ENCODE measurements around the gene TTC4.

GRCh38 chr1:54694771-54695170 is 20.9 kb upstream of the TTC4 start:
- TF ChIP-seq OSR1 (CRISPR knock-in tag; IDR thresholded peaks at IDR 0.05) = no peak
- TF ChIP-seq SNAI2 (CRISPR knock-in tag; IDR thresholded peaks at IDR 0.05) = no peak
- TF ChIP-seq ISL1 (CRISPR knock-in tag; IDR thresholded peaks at IDR 0.05) = no peak
- TF ChIP-seq PPARA (CRISPR knock-in tag; IDR thresholded peaks at IDR 0.05; ENCODE audit: borderline replicate concordance) = no peak
- TF ChIP-seq CREB5 (CRISPR knock-in tag; IDR thresholded peaks at IDR 0.05; ENCODE audit: low read depth) = no peak
- no peak for TF ChIP-seq TCF4 (CRISPR knock-in tag; IDR thresholded peaks at IDR 0.05; ENCODE audit: borderline replicate concordance)
- TF ChIP-seq, protein P1, sequence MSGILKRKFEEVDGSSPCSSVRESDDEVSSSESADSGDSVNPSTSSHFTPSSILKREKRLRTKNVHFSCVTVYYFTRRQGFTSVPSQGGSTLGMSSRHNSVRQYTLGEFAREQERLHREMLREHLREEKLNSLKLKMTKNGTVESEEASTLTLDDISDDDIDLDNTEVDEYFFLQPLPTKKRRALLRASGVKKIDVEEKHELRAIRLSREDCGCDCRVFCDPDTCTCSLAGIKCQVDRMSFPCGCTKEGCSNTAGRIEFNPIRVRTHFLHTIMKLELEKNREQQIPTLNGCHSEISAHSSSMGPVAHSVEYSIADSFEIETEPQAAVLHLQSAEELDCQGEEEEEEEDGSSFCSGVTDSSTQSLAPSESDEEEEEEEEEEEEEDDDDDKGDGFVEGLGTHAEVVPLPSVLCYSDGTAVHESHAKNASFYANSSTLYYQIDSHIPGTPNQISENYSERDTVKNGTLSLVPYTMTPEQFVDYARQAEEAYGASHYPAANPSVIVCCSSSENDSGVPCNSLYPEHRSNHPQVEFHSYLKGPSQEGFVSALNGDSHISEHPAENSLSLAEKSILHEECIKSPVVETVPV (CRISPR knock-in tag; IDR thresholded peaks at IDR 0.05) = no peak
- TF ChIP-seq GLIS3 (CRISPR knock-in tag; IDR thresholded peaks at IDR 0.05) = no peak
- no peak for TF ChIP-seq ESRRG (CRISPR knock-in tag; IDR thresholded peaks at IDR 0.05)
- TF ChIP-seq, protein P2, sequence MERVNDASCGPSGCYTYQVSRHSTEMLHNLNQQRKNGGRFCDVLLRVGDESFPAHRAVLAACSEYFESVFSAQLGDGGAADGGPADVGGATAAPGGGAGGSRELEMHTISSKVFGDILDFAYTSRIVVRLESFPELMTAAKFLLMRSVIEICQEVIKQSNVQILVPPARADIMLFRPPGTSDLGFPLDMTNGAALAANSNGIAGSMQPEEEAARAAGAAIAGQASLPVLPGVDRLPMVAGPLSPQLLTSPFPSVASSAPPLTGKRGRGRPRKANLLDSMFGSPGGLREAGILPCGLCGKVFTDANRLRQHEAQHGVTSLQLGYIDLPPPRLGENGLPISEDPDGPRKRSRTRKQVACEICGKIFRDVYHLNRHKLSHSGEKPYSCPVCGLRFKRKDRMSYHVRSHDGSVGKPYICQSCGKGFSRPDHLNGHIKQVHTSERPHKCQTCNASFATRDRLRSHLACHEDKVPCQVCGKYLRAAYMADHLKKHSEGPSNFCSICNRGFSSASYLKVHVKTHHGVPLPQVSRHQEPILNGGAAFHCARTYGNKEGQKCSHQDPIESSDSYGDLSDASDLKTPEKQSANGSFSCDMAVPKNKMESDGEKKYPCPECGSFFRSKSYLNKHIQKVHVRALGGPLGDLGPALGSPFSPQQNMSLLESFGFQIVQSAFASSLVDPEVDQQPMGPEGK (CRISPR knock-in tag; IDR thresholded peaks at IDR 0.05; ENCODE audit: borderline replicate concordance) = no peak
- TF ChIP-seq ZFP3 (CRISPR knock-in tag; IDR thresholded peaks at IDR 0.05) = no peak
- no peak for TF ChIP-seq CSDC2 (CRISPR knock-in tag; IDR thresholded peaks at IDR 0.05)
- TF ChIP-seq BACH2 (CRISPR knock-in tag; IDR thresholded peaks at IDR 0.05; ENCODE audit: borderline replicate concordance) = no peak

Data from SK-N-SH treated with all-trans-retinoic acid at 6 μM for 48 hours (cell line).